SK-N-SH treated with all-trans-retinoic acid at 6 μM for 48 hours (cell line): ENCODE data around the gene GCC1.
"Not testable (repeated sequence)": the region's sequence is repeated elsewhere in the genome, so short reads cannot be mapped to it uniquely, and the experiment has no call there.

Experiments used
- ATAC-seq: fragments of 200-7000 bp; cut with Tn5 transposase; 3 replicates; pipeline ENCODE4 v1.9.1; 2020; ENCODE audit warnings: mild to moderate bottlenecking, moderate library complexity
- ARNTL ChIP-seq: fragments of 450-650 bp; formaldehyde crosslinking; IDR thresholded peaks from 2 replicates; pipeline ENCODE4 v1.5.0; 2020; ENCODE audit warnings: low read depth, mild to moderate bottlenecking, moderate library complexity, borderline replicate concordance
- BACH2 ChIP-seq: fragments of 250-450 bp; sonication (Bioruptor Pico); IDR thresholded peaks from 2 replicates; pipeline ENCODE4 v1.9.0; 2021; ENCODE audit warnings: mild to moderate bottlenecking, borderline replicate concordance
- CREB5 ChIP-seq: fragments of 250-450 bp; sonication (Bioruptor Pico); IDR thresholded peaks from 2 replicates; pipeline ENCODE4 v1.5.1; 2020; ENCODE audit warnings: low read depth, mild to moderate bottlenecking, moderate library complexity
- CSDC2 ChIP-seq: fragments of 250-450 bp; sonication (Bioruptor Pico); IDR thresholded peaks from 2 replicates; pipeline ENCODE4 v1.5.0; 2020; ENCODE audit warnings: mild to moderate bottlenecking, moderate library complexity
- CSRNP3 ChIP-seq: fragments of 250-450 bp; sonication (Bioruptor Pico); IDR thresholded peaks from 2 replicates; pipeline ENCODE4 v1.5.1; 2021; ENCODE audit warnings: mild to moderate bottlenecking, moderate library complexity
- ESRRG ChIP-seq: fragments of 250-450 bp; sonication (Bioruptor Pico); IDR thresholded peaks from 2 replicates; pipeline ENCODE4 v1.6.1; 2021; ENCODE audit warnings: mild to moderate bottlenecking
- OSR1 ChIP-seq: fragments of 250-450 bp; sonication (Bioruptor Pico); IDR thresholded peaks from 2 replicates; pipeline ENCODE4 v1.8.0; 2022; ENCODE audit warnings: moderate library complexity, mild to moderate bottlenecking, inconsistent platforms
- PATZ1 ChIP-seq: fragments of 250-450 bp; sonication (Bioruptor Pico); IDR thresholded peaks from 2 replicates; pipeline ENCODE4 v1.8.0; 2020; ENCODE audit warnings: mild to moderate bottlenecking, moderate library complexity, borderline replicate concordance
- POU6F1 ChIP-seq: fragments of 250-450 bp; sonication (Bioruptor Pico); IDR thresholded peaks from 2 replicates; pipeline ENCODE4 v1.8.0; 2021; ENCODE audit warnings: low read depth, mild to moderate bottlenecking, moderate library complexity, borderline replicate concordance
- PPARA ChIP-seq: fragments of 250-450 bp; sonication (Bioruptor Pico); IDR thresholded peaks from 2 replicates; pipeline ENCODE4 v1.5.0; 2020; ENCODE audit warnings: mild to moderate bottlenecking, borderline replicate concordance
- RARB ChIP-seq: fragments of 250-450 bp; sonication (Bioruptor Pico); IDR thresholded peaks from 2 replicates; pipeline ENCODE4 v1.8.0; 2021; ENCODE audit warnings: mild to moderate bottlenecking, moderate library complexity
- SNAI2 ChIP-seq: fragments of 250-450 bp; sonication (Bioruptor Pico); IDR thresholded peaks from 2 replicates; pipeline ENCODE4 v1.5.0; 2020; ENCODE audit warnings: mild to moderate bottlenecking, moderate library complexity
- TOX ChIP-seq: fragments of 250-450 bp; sonication (Bioruptor Pico); IDR thresholded peaks from 2 replicates; pipeline ENCODE4 v1.8.0; 2021; ENCODE audit warnings: mild to moderate bottlenecking, moderate library complexity, borderline replicate concordance
- TSHZ2 ChIP-seq: fragments of 250-450 bp; sonication (Bioruptor Pico); IDR thresholded peaks from 2 replicates; pipeline ENCODE4 v1.5.0; 2020; ENCODE audit warnings: mild to moderate bottlenecking, moderate library complexity
- ZC3H10 ChIP-seq: fragments of 250-450 bp; sonication (Bioruptor Pico); IDR thresholded peaks from 2 replicates; pipeline ENCODE4 v1.5.1; 2021; ENCODE audit warnings: mild to moderate bottlenecking, moderate library complexity
- ZFP3 ChIP-seq: fragments of 250-450 bp; sonication (Bioruptor Pico); IDR thresholded peaks from 2 replicates; pipeline ENCODE4 v1.5.0; 2020; ENCODE audit warnings: mild to moderate bottlenecking, moderate library complexity
- ZFP30 ChIP-seq: fragments of 450-650 bp; formaldehyde crosslinking; IDR thresholded peaks from 2 replicates; pipeline ENCODE4 v1.5.0; 2022; ENCODE audit warnings: mild to moderate bottlenecking, moderate library complexity
- ZNF565 ChIP-seq: fragments of 450-650 bp; formaldehyde crosslinking; conservative IDR thresholded peaks from 2 replicates; pipeline ENCODE4 v1.5.0; 2020; ENCODE audit warnings: low read depth, mild to moderate bottlenecking, moderate library complexity
- ZNF8 ChIP-seq: fragments of 450-650 bp; formaldehyde crosslinking; IDR thresholded peaks from 2 replicates; pipeline ENCODE4 v1.5.0; 2020; ENCODE audit warnings: mild to moderate bottlenecking, moderate library complexity

Gene GCC1

GRCh38 chr7:127550247-127550646 lies 35.1 kb downstream of the GCC1 start:
- ATAC-seq = no peak
- TF ChIP-seq ESRRG (CRISPR knock-in tag) (no peak), OSR1 (no peak), ZC3H10 (CRISPR knock-in tag) (no peak)
- TF ChIP-seq, all 23 proteins: peak for 0

- TF ChIP-seq ZNF565 (CRISPR knock-in tag) = no peak
- no peak for TF ChIP-seq OSR1
- no peak for TF ChIP-seq CREB5
- TF ChIP-seq ZFP30 (CRISPR knock-in tag) = no peak
- TF ChIP-seq BACH2 = no peak
- TF ChIP-seq ESRRG (CRISPR knock-in tag) = no peak
- no peak for TF ChIP-seq TSHZ2 (CRISPR knock-in tag)
- TF ChIP-seq ZNF8 (CRISPR knock-in tag) = no peak
- TF ChIP-seq CSRNP3 = no peak
- ATAC-seq = no peak
Measured at GRCh38 chr7:127546313-127546712, 39.1 kb downstream of the GCC1 start.

GRCh38 chr7:127541548-127541947 lies 43.8 kb downstream of the GCC1 start:
- ATAC-seq = no peak
- TF ChIP-seq RARB (CRISPR knock-in tag) = no peak
- TF ChIP-seq PPARA = no peak
- TF ChIP-seq PATZ1 (CRISPR knock-in tag) = no peak
- no peak for TF ChIP-seq CSRNP3
- TF ChIP-seq CSDC2 (CRISPR knock-in tag) = no peak
- no peak for TF ChIP-seq ZNF565 (CRISPR knock-in tag)
- no peak for TF ChIP-seq ARNTL
- TF ChIP-seq ZFP3 (CRISPR knock-in tag) = no peak
- TF ChIP-seq TOX (CRISPR knock-in tag) = no peak
- no peak for TF ChIP-seq POU6F1 (CRISPR knock-in tag)
- TF ChIP-seq ZNF8 (CRISPR knock-in tag) = no peak
- no peak for TF ChIP-seq ESRRG (CRISPR knock-in tag)
- TF ChIP-seq BACH2 = no peak
- TF ChIP-seq SNAI2 (CRISPR knock-in tag) = no peak

- ATAC-seq = not testable (repeated sequence)
Measured at GRCh38 chr7:127540461-127540860, 44.9 kb downstream of the GCC1 start.
